ENCODE results near the gene MYBPC3.

MYBPC3 gene

DNA sequence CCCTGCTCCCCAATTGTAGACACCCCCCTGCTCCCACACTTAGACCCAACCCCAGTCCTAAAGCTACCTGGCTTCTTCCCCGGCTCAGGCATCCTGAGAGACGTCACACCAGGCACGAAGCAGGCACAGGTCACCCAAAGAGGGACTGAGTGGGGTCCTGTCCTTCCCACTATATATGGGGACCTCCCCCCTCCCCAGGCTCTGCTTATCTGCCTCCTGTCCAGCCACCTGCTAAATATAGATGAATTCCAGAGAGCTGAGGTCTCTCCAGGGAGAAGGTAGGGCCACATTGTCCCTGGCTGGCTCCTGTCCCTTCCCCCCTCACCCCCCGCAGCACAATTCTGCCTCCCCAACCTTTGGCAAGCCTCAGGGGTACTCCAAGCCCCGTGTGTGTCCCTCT lies at the start of gene MYBPC3:
MYBPC3 (minus strand) TSS at position 147 of the 400 bp plus-strand sequence; CDS start at position 92, 55 bp downstream.
- no peak for DNase-seq (ENCODE audit: low spot score)

DNA sequence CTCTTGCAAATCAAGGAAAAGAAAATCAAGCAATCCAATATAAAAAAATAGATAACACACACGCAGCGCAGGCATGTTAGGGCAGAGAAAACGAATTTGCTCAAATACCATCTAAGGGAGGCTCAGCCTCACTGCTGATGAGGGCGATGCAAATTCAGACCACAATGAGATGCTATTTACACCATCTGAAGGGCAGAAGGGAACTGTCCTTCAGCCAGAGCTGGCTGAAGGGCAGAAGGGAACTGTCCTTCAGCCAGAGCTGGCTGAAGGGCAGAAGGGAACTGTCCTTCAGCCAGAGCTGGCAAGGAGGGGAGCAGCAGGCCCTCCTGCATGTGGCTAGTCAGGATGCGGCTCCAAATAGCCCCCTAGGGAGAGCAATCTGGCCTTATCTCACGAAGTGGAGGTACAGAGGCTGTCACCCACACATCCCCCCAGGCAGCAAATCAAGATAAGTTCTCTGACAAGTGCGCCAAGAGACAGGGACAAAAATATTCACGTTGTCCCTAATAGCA lies 48.3 kb upstream of the MYBPC3 start:
- no peak for DNase-seq (ENCODE audit: low spot score)

DNA sequence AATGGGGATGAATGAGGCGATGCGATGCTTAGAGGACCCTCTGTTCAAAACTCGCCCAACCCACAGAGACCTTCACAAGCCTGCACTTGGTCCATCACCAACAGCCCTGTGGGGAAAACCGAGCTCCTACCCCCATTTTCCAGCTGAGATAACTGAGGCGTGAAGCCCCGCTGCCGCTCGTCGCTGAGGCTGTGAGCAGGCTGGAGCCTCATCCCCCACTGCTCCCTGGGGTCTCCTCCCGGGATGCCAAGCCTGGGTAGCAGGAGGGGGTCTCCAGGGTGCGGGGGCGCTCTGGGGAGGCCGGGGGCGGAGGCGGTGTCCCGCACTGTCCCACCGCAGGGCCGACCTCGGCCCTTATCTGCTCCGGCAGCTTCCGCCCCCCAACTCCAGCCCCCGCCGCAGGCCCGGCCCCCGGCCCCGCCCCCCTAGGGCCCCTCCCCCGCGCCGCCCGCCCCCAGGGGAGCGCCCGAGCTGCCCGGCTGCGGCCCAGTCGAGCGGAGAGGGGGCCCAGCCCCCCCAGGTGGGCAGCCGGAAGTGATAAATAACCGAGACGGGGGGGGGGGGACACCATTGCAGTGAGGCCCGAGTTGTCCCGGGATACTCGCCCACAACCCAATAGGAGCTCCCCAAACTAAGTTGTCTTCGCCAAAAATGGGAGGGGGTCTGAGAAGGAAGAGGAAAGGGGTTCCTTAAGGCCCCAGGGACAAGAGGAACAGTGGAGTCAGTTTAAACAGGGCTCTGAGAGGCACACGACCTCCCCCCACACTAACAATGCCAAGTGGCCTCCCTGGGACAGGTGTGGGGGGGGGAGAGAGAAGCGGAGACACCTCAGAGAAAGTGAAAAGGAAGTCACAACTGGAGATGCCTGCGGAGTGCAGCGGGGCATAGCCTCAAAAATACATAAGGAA lies 47.6 kb upstream of the MYBPC3 start:
- no peak for DNase-seq (ENCODE audit: low spot score)

DNA sequence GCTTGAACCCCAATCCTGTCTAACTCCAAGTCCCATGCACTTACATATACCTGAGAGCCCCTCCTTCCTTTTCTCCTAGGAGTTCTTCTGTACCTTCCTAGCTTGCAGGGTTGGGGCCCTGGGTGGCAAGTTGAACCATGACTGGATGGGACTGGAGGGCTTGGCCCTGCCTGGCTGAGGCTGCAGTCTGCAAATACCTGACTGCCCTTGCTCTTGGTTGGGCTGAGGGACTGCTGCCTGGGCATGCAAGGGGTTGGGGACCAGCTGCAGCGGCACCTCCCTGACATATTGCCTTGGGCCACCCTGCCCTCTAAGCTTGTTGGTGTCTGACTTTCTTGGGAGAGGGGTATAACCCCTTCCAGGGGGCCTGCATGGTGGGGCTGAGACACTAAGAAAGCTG lies 46.0 kb upstream of the MYBPC3 start:
- DNase-seq (ENCODE audit: low spot score), result no peak

DNA sequence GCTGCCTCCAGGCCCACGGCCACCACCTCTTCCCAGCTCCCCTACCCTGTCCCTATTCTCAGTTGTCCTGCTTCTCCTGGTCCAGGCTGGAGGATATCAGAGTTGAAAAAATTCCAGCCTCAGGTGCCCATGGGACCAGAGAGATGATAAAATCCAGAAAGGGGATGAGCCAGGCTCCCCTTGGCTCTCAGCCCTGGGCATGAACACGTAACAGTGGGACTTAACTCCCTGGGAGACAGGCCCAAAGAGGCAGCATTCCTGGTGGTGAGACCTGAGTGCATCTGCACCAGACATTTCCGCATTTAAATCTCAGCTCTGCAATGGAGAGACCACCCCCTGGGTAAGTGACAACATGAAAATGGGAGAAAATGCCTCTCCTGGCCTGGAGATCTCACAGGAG lies 45.5 kb upstream of the MYBPC3 start:
- DNase-seq (ENCODE audit: low spot score), result no peak

DNA sequence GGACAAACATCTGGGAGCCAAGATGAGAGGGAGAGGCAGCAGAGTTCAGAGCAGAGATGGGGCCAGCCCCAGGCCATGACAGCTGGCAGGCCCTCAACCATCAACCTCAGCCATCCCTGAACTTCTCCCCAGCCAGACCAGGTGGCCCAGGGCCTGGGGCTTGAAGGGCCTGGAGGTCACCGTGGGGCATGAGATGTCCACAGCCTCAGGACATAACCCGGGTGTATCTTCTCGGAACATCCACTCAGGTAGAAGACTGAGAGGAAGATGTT lies 43.5 kb upstream of the MYBPC3 start:
- DNase-seq (ENCODE audit: low spot score), result no peak

DNA sequence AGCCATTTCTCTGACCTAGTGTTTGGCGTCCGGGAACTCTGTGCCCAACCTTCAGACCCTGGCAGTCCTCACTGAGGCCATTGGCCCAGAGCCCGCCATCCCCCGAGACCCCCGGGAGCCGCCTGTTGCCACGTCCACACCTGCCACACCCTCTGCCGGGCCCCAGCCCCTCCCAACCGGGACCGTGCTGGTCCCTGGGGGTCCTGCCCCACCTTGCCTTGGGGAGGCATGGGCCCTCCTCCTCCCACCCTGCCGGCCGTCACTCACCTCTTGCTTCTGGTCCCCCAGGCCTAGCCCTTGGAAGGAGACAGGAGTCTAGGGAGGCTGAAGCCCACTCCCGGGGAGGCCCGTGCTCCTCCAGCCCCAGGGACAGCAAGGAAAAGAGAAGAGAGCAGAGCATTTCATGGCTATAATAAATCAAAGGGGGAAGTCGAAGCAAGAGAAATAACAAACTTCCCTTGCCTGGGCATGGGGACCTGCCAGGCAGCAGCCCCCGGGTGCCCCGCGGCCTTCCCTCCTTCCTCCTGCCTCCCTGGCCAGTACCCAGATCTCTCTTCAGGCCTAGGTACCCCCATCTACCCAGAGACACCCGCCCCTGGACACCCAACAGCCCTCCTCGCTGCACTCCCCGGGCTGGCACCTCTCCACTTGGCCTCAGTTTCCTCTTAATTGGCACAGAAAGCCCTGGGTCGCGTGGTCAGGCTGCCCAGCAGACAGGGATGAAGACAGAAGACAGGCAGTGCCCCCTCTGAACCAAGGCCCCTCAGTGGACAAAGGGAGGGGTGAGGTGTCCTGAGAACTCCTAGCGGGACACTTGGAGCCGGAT lies 42.9 kb upstream of the MYBPC3 start:
- DNase-seq (ENCODE audit: low spot score), result no peak

DNA sequence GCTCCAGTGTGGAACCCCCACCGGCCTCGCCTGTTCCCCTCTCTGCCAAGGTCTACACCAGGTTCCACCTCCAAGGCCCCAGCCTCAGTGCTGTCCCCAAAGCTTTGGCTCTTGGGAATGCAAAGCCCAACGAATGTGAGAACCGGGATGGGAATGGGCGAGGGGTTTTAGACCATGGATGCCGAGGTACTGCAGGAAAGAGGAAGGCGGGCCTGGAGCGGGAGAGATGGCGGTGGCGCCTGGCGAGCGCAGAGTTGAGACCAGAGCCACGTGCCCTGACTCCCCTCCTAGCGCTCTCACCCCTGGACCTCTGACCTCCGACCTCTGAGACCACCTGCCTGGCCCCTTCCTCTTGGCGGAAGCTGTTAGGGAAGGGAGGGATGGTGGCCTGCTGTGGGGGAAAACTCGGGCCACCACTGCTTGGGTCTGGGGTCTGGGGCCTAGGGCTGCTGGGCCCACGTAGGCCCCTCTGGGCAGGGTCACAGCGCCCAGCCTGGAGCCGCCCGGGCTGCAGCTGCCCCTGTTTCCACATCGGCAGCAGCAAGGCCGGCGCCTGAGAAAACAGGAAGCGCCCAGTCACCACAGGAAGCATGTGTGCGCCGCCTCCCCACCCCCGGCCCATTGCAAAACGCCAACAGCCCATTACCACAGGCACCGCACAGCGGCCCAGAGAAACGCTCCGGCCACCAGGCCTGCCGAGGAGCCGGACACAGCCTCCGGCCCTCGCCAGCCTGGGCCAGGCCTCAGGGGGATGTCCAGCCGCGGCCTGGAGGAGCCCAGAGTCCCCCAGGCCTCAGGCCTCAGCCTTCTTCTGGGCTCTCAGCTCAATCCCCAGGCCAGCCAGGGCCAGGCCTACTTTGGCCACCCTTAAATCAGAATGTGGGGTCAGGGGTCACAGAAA lies 42.1 kb upstream of the MYBPC3 start:
- DNase-seq (ENCODE audit: low spot score), result no peak

DNA sequence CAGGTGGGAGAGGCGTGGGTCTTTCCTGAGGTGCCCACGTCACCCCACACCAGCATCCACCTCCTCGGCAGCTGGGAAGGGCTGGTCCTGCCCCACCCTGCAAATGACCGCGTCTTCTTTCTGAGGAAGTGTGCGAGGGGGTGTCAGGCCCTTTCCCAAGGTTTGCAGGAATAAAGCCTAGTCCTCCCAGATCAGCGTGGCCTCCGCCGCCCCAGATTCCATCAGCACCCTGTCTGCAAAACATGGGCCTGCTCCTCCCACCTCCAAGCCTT lies 41.5 kb upstream of the MYBPC3 start:
- DNase-seq (ENCODE audit: low spot score), result no peak

DNA sequence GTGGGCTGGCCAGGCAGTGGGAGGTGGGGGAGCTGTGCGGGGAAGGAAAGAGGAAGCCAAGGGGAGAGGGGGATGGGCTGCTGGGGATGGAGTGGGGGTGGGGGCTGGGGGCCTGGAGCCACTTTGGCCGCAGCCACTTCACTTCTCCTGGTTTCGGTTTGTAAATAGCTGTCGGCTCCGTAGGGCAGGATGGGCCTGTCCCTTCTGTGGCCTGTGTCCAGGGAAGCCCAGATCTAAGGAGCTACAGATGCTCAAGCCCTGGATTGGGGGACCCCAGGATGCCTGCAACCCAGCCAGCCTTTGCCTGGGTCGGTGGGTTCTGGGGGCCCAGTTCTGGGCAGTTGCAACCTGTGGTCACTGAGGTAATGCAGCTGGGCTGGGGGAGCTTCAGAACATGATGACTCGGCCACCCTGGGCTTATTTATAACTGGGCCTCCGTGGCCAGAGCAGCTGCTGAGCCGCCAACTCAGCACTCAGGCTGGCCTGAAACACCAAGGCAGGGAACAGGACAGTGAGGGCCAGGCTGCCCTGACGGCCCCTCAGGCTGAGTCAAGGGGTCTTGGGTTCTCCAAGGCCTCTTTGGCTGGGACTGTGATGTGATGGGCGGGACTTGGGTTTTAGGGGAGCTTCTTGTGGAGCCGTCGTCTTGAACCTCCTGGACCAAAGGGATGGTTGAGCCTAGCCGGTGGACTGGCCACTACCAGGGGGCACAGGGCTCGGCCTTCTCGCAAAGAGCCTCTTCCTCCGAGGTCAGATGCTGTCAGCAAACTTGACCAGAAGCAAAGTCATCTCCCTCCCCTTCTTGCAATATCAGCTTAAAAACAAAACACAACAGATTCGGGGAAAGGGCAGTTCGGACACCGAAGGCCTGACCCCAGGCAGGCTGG lies 40.9 kb upstream of the MYBPC3 start:
- peak; percentile 55 for DNase-seq (ENCODE audit: low spot score)

DNA sequence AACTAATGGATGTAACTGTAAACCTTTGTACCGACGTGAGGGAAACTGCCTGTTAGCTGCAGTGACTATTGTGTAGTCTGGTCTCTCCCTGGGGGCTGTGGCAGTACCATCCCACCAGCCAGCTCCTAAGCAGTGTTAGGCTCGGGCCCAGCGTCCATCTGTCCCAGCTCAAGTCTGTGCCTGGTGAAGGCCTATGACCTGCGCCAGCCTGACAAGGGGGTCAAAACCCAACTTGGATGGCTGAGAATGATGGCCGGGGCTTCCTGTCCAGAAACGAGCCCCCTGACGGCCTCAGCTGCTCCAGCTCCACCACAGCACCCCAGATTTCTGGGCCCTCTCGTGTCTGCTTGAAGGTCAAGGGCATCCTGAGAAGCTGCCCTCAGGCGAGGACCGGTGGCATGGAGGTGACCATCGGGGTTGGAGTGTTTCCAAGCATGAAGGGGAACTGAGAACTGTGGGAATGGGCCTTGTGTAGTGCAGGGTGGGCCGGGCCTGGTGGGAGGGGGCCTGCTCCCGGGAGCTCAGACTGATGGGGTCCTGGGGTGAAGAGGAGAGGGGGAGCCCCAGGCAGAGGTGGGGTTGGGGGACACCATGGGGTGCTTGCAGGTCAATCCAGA lies 40.2 kb upstream of the MYBPC3 start:
- no peak for DNase-seq (ENCODE audit: low spot score)

DNA sequence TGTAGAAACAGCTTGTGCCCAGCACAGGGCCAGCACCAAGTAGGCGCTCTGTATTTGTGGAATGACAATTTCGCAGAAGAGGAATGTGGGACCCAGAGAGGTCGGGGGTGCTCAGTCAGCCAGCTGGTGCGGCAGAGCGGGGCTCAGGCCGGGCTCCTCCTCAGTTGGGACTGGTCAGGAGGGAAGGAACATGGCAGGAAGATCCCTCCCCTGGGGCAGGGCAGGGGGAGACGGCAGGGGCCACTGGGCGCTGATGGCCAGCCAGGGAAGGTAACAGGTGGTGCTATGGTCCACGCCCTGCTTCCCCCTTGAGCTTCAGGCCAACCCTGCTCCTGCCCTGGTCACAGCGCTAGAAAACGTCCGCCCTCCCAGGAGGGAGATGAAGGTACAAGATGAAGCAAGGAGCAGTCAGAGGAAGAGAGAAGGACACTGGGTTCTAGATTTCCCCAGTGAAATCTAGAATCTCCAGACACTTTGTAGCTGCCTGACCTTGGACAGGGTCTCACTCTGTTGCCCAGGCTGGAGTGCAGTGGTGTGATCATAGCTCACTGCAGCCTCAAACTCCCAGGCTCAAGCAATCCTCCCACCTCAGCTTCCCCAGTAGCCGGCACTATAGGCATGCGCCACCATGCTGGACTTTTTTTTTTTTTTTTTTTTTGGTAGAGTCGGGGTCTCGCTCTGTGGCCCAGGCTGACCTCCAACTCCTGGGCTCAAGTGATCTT lies 39.4 kb upstream of the MYBPC3 start:
- DNase-seq (ENCODE audit: low spot score), result no peak

DNA sequence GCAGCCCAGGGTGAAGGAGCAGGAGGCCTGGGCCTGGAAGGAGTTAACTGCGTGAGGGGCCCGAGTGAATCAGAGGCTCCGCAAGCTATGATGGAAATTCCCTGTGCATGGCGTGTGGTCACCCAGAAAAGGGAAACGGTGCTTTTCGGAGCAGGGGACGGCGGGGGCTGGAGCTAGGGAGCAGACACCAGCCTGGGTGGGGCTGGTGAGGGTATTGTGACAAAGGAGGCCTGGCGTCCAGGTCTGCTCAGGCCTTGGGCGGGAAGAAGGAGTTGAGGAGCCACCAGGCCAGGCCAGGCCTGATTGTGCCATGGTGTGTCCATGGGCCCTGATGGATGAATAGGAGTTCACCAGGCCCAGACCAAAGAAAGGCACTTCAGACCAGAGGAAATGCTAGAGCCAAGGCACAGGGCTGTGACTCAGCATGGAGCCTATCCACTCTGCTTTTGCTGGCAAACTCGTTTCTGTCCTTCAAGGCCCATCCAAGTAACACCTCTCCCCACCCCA lies 38.6 kb upstream of the MYBPC3 start:
- DNase-seq (ENCODE audit: low spot score), result no peak

DNA sequence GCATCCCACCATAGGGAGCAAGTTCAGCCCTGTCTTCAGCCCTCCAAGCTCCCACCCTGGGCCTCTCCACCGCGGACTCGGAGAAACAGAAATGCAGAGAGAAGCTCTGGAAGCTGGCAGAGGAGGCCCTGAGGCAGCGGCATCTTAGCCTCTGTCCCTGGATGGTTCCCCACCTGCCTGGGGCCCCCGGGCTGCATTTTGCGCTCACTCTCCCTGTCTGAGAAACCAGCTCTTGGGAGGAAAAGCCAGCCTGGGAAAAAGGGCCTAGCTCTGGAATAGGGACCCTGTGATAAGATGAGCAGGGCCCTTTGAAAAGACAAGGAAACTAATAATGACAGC lies 37.9 kb upstream of the MYBPC3 start:
- DNase-seq (ENCODE audit: low spot score), result no peak

DNA sequence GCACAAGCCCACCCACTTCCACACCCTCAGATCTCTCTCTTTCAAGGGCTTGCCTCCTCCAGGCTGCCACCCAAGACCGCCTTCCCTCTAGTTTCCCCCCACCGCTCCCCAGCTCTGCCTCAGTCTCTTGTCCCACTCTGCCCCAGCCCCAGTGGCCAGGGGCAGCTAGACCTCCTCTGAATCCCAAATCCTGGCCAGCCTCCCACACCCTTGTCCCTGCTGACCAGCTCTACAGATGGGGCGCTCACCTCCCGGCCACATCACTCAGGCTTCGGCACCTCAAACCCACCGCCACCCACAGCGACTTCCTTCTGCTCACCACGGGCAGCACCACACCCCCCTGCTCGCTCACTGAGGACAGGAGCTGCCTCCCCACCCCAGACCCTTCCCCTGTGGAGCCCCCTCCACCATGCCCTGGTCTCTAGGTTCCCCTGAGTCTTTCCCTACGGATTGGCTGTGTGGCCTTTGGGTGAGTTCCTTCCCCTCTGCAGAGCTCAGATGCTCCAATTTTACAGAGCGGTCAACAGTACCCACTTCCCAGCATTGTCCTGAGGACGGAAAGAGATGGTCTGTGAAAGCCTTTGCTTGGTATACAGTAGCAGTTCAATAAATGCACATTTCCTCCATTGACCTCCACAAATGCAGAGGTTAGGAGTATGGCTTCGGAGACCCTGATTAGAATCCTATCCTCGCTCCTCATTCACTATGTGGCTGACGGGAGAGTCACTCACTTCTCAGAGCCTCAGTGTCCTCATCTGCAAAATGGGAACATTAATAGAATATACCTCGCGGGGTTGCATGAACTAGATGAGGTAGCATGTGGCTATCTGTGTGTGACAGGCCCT lies 37.3 kb upstream of the MYBPC3 start:
- DNase-seq (ENCODE audit: low spot score), result no peak

DNA sequence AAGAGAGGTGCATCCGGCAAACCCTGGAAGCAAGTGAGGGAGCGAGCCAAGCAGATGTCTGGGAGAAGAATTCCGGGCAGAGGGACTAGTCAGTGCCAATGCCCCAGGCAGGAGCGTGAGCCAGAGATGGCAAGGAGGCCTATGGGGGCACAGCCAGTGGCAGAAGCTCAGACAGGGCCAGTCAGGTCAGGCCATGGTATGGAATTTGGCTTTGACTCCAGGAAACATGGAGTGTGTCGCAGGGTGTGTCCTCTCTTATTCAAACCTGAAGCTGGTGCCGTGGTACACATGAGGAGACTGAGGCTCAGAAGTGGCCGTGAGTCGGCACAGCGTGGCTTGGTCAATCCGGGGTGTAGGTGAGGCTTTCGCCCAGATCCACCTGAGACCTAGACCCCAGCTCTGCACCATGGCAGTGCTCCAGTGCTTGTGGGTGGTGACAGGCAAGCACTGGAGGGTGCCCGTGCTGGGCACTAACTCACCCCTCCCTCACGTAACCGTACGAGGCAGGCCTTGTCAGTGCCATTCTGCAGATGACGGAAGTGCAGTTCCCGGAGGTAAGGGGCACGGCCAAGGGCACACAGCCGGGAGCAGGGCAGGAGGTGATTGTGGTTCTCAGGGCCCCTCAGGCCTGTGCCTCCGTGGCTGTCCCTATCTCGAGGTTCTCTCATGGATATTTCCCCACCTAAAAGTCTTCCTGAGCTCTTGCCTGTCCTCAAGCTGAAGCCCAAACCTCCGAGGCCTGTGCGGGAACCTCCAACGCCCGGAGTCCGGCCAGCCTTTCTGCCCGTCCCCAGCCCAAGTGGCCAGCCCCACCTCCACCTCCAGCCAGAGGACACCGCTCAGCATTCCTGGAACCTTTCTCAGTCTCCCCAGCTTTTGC lies 36.4 kb upstream of the MYBPC3 start:
- DNase-seq (ENCODE audit: low spot score), result no peak

DNA sequence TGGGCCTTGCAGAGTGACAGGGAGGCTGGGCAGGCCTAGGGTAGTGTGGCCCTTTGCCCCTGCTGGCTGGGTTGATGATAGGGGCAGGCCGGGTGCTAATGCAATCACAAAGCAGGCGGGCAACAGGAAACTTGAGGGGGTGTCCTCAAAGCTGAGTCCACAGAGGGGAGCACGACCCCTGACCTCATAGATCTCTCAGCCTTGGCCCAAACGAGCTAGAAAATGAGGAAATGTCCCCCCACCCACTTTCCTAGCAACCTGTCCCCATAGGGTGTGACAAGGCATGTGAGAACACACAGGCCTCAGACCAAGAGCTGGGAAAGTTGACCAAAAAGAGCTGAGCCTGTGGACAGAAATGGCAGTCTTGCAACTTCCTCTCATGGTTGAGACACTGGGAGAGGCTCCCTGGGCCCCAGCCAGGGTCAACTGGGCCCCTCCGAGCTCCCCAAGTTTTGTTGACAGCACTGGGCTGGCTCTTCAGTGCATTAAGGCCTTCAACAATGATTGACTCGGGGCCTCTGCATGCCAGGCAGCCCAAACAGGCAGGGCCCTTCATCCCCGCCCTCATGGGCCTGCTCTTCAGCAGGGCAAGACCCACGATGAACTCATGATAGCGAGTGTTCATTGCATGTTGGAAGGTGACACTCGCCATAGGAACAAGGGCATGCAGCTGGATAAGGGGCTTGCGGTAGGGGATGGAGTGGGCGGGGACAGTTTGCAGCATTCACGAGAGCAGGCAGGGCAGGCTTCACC lies 35.6 kb upstream of the MYBPC3 start:
- DNase-seq (ENCODE audit: low spot score), result no peak

DNA sequence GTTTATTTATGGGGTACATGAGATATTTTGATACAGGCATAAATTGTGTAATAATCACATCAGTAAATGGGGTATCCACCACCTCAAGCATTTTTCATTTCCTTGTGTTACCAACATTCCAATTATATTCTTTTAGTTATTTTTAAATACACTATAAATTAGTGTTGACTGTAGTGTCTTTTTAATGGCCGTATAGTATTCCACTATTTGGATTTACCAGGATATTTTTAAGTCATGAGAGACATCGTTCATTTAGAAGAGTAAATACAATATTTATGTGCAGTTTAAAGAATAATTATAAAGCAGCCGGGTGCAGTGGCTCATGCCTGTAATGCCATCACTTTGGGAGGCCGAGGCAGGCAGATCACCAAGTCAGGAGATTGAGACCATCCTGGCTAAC lies 32.0 kb upstream of the MYBPC3 start:
- DNase-seq (ENCODE audit: low spot score), result no peak

All from kidney tubule cell (primary cell).